Activated naive CD4-positive, alpha-beta T cell treated with anti-CD3 and anti-CD28 coated beads, Interleukin-2, amount 50 U/mL, for 24 hours (primary cell): ENCODE measurements around the gene A3GALT2.

Experiments used
- H3K27ac Mint-ChIP-seq: one replicate; pipeline ENCODE4 v1.8.0; 2021; ENCODE audit warnings: mild to moderate bottlenecking, mixed read lengths
- H3K27me3 Mint-ChIP-seq: one replicate; pipeline ENCODE4 v1.8.0; 2021; ENCODE audit warnings: mixed read lengths
- H3K36me3 Mint-ChIP-seq: one replicate; pipeline ENCODE4 v1.8.0; 2021; ENCODE audit warnings: mixed read lengths
- H3K4me1 Mint-ChIP-seq: one replicate; pipeline ENCODE4 v1.8.0; 2021; ENCODE audit warnings: mixed read lengths
- H3K4me3 Mint-ChIP-seq: one replicate; pipeline ENCODE4 v1.8.0; 2021; ENCODE audit warnings: mild to moderate bottlenecking, mixed read lengths
- H3K9me3 Mint-ChIP-seq: one replicate; pipeline ENCODE4 v1.8.0; 2021; ENCODE audit warnings: mixed read lengths

The A3GALT2 gene

GRCh38 chr1:33358114-33358794 lies 37.4 kb upstream of the A3GALT2 start:
- Mint-ChIP-seq H3K36me3 (no peaks in the 10 kb centered on the region), H3K27ac (no peak overlapping the region), H3K27me3 (no peaks in the 10 kb centered on the region), H3K9me3 (no peaks in the 10 kb centered on the region), H3K4me3 (no peak overlapping the region), H3K4me1 (no peaks in the 10 kb centered on the region)

GRCh38 chr1:33357099-33357498 lies 36.2 kb upstream of the A3GALT2 start:
- Mint-ChIP-seq H3K4me1 (no peaks in the 10 kb centered on the region), H3K9me3 (no peaks in the 10 kb centered on the region), H3K4me3 (no peak overlapping the region), H3K36me3 (no peaks in the 10 kb centered on the region), H3K27ac (no peak overlapping the region), H3K27me3 (no peaks in the 10 kb centered on the region)

GRCh38 chr1:33354707-33355316 lies 33.9 kb upstream of the A3GALT2 start:
- H3K4me3 Mint-ChIP-seq = no peak overlapping the region
- H3K36me3 Mint-ChIP-seq = peaks cover 2% of the 10 kb centered on the region
- no peaks in the 10 kb centered on the region for H3K9me3 Mint-ChIP-seq
- H3K27ac Mint-ChIP-seq = no peak overlapping the region
- H3K4me1 Mint-ChIP-seq = peaks cover 10% of the 10 kb centered on the region
- no peaks in the 10 kb centered on the region for H3K27me3 Mint-ChIP-seq

GRCh38 chr1:33353531-33353930 lies 32.6 kb upstream of the A3GALT2 start:
- no peak overlapping the region for H3K27ac Mint-ChIP-seq
- peaks cover 2% of the 10 kb centered on the region for H3K36me3 Mint-ChIP-seq
- H3K9me3 Mint-ChIP-seq = no peaks in the 10 kb centered on the region
- no peak overlapping the region for H3K4me3 Mint-ChIP-seq
- no peaks in the 10 kb centered on the region for H3K27me3 Mint-ChIP-seq
- H3K4me1 Mint-ChIP-seq = peaks cover 12% of the 10 kb centered on the region

- peaks cover 7% of the 10 kb centered on the region for H3K36me3 Mint-ChIP-seq
- H3K27me3 Mint-ChIP-seq = no peaks in the 10 kb centered on the region
- peaks cover 34% of the 10 kb centered on the region for H3K4me1 Mint-ChIP-seq
- H3K27ac Mint-ChIP-seq = peak overlapping the region; percentile 89
- no peaks in the 10 kb centered on the region for H3K9me3 Mint-ChIP-seq
- peak overlapping the region; percentile 64 for H3K4me3 Mint-ChIP-seq
These were observed 30.4 kb upstream of the A3GALT2 start for GRCh38 chr1:33351281-33351660.

- H3K4me3 Mint-ChIP-seq = peak overlapping the region; percentile 93
- peak overlapping the region; percentile 85 for H3K27ac Mint-ChIP-seq
- peaks cover 7% of the 10 kb centered on the region for H3K36me3 Mint-ChIP-seq
These were observed 29.8 kb upstream of the A3GALT2 start for GRCh38 chr1:33350611-33351280.

GRCh38 chr1:33349778-33350610 lies 29.1 kb upstream of the A3GALT2 start:
- H3K4me3 Mint-ChIP-seq = peak overlapping the region; percentile 93
- no peaks in the 10 kb centered on the region for H3K9me3 Mint-ChIP-seq
- peak overlapping the region; percentile 76 for H3K27ac Mint-ChIP-seq
- peaks cover 7% of the 10 kb centered on the region for H3K36me3 Mint-ChIP-seq
- no peaks in the 10 kb centered on the region for H3K27me3 Mint-ChIP-seq
- peaks cover 44% of the 10 kb centered on the region for H3K4me1 Mint-ChIP-seq

More at GRCh38 chr1:33350611-33351280, 29.8 kb upstream of the A3GALT2 start:
- Mint-ChIP-seq H3K9me3 (no peaks in the 10 kb centered on the region), H3K4me1 (peaks cover 37% of the 10 kb centered on the region), H3K27me3 (no peaks in the 10 kb centered on the region)

GRCh38 chr1:33349081-33349759 lies 28.3 kb upstream of the A3GALT2 start:
- peaks cover 7% of the 10 kb centered on the region for H3K36me3 Mint-ChIP-seq
- H3K9me3 Mint-ChIP-seq = no peaks in the 10 kb centered on the region
- H3K4me1 Mint-ChIP-seq = peaks cover 49% of the 10 kb centered on the region
- no peaks in the 10 kb centered on the region for H3K27me3 Mint-ChIP-seq
- H3K4me3 Mint-ChIP-seq = peak overlapping the region; percentile 88
- peak overlapping the region; percentile 68 for H3K27ac Mint-ChIP-seq

- H3K27me3 Mint-ChIP-seq = no peaks in the 10 kb centered on the region
- peaks cover 7% of the 10 kb centered on the region for H3K36me3 Mint-ChIP-seq
- peaks cover 54% of the 10 kb centered on the region for H3K4me1 Mint-ChIP-seq
- no peaks in the 10 kb centered on the region for H3K9me3 Mint-ChIP-seq
- H3K4me3 Mint-ChIP-seq = peak overlapping the region; percentile 88
- peak overlapping the region; percentile 68 for H3K27ac Mint-ChIP-seq
These were observed 27.8 kb upstream of the A3GALT2 start for GRCh38 chr1:33348676-33349080.

GRCh38 chr1:33348194-33348593 lies 27.3 kb upstream of the A3GALT2 start:
- Mint-ChIP-seq H3K4me1 (peaks cover 57% of the 10 kb centered on the region), H3K27me3 (no peaks in the 10 kb centered on the region), H3K9me3 (no peaks in the 10 kb centered on the region), H3K27ac (peak overlapping the region; percentile 68), H3K36me3 (peaks cover 7% of the 10 kb centered on the region), H3K4me3 (peak overlapping the region; percentile 88)

GRCh38 chr1:33347650-33347992 lies 26.7 kb upstream of the A3GALT2 start:
- Mint-ChIP-seq H3K27me3 (no peaks in the 10 kb centered on the region), H3K27ac (no peak overlapping the region), H3K36me3 (peaks cover 8% of the 10 kb centered on the region), H3K9me3 (no peaks in the 10 kb centered on the region), H3K4me3 (peak overlapping the region; percentile 88), H3K4me1 (peaks cover 60% of the 10 kb centered on the region)

- Mint-ChIP-seq H3K27me3 (no peaks in the 10 kb centered on the region), H3K4me1 (peaks cover 65% of the 10 kb centered on the region), H3K36me3 (peaks cover 8% of the 10 kb centered on the region), H3K27ac (peak overlapping the region; percentile 86), H3K4me3 (peak overlapping the region; percentile 88), H3K9me3 (no peaks in the 10 kb centered on the region)
These were observed 26.2 kb upstream of the A3GALT2 start for GRCh38 chr1:33346927-33347649.

- peak overlapping the region; percentile 86 for H3K27ac Mint-ChIP-seq
- peaks cover 66% of the 10 kb centered on the region for H3K4me1 Mint-ChIP-seq
These were observed 25.6 kb upstream of the A3GALT2 start for GRCh38 chr1:33346533-33346926.

GRCh38 chr1:33344896-33345560 lies 24.1 kb upstream of the A3GALT2 start:
- no peaks in the 10 kb centered on the region for H3K27me3 Mint-ChIP-seq
- H3K36me3 Mint-ChIP-seq = peaks cover 6% of the 10 kb centered on the region
- H3K9me3 Mint-ChIP-seq = no peaks in the 10 kb centered on the region
- H3K27ac Mint-ChIP-seq = no peak overlapping the region
- no peak overlapping the region for H3K4me3 Mint-ChIP-seq
- H3K4me1 Mint-ChIP-seq = peaks cover 65% of the 10 kb centered on the region

More at GRCh38 chr1:33346533-33346926, 25.6 kb upstream of the A3GALT2 start:
- H3K4me3 Mint-ChIP-seq = peak overlapping the region; percentile 88
- peaks cover 8% of the 10 kb centered on the region for H3K36me3 Mint-ChIP-seq
- no peaks in the 10 kb centered on the region for H3K9me3 Mint-ChIP-seq
- no peaks in the 10 kb centered on the region for H3K27me3 Mint-ChIP-seq
